GM12878 (cell line): ENCODE results near the gene CCDC117. TPM values are rescaled to one million over a fixed set of nuclear protein-coding genes. Genes with fewer than 3 reads are reported as not detected.
A peak's percentile ranks its signal among the peaks of the same experiment; 100 is the strongest.

ENCODE experiments used
- BCL3 ChIP-seq: IDR thresholded peaks from 2 replicates; pipeline ENCODE4 v1.6.1; 2011; ENCODE audit warnings: borderline replicate concordance, low read depth, mild to moderate bottlenecking, moderate library complexity, low read length; ENCODE audit not compliant: insufficient read depth, poor library complexity, severe bottlenecking
- IKZF1 ChIP-seq: fragments of 450-650 bp; conservative IDR thresholded peaks from 2 replicates; pipeline ENCODE4 v1.6.1; 2017; ENCODE audit warnings: antibody characterized with exemption, mild to moderate bottlenecking
- IRF4 ChIP-seq: IDR thresholded peaks from 2 replicates; pipeline ENCODE4 v1.6.1; 2011; ENCODE audit warnings: low read depth, low read length
- MYB ChIP-seq: fragments of 150-350 bp; IDR thresholded peaks from 2 replicates; pipeline ENCODE4 v1.6.1; 2014; ENCODE audit warnings: mild to moderate bottlenecking, low read depth, low read length, borderline replicate concordance
- NFYB ChIP-seq: IDR thresholded peaks from 2 replicates; pipeline ENCODE4 v1.6.1; 2011; ENCODE audit warnings: low read depth, mild to moderate bottlenecking, low read length, improper control_type of control experiment, moderate library complexity; ENCODE audit not compliant: insufficient read depth
- NR2C1 ChIP-seq: fragments of 450-650 bp; IDR thresholded peaks from 2 replicates; pipeline ENCODE4 v1.6.1; 2017; ENCODE audit warnings: antibody characterized with exemption, mild to moderate bottlenecking, moderate library complexity
- NR2F1 ChIP-seq: fragments of 450-650 bp; conservative IDR thresholded peaks from 2 replicates; pipeline ENCODE4 v1.6.1; 2017; ENCODE audit warnings: mild to moderate bottlenecking
- POLR2AphosphoS5 ChIP-seq: IDR thresholded peaks from 2 replicates; pipeline ENCODE4 v1.6.1; 2011; ENCODE audit warnings: mild to moderate bottlenecking, low read length, inconsistent platforms
- PRDM15 ChIP-seq: fragments of 450-650 bp; formaldehyde crosslinking; IDR thresholded peaks from 2 replicates; pipeline ENCODE4 v1.4.0; 2020; ENCODE audit warnings: mild to moderate bottlenecking, moderate library complexity
- SIN3A ChIP-seq: IDR thresholded peaks from 2 replicates; pipeline ENCODE4 v1.6.1; 2012; ENCODE audit warnings: low read depth, low read length, improper control_type of control experiment
- SIX5 ChIP-seq: IDR thresholded peaks from 2 replicates; pipeline ENCODE4 v1.6.1; 2011; ENCODE audit warnings: mild to moderate bottlenecking, low read depth, low read length, moderate library complexity; ENCODE audit not compliant: severe bottlenecking
- SKIL ChIP-seq: fragments of 450-650 bp; IDR thresholded peaks from 2 replicates; pipeline ENCODE4 v1.6.1; 2017; ENCODE audit warnings: mild to moderate bottlenecking, low read depth, inconsistent platforms; ENCODE audit not compliant: poor library complexity, severe bottlenecking
- SP1 ChIP-seq: IDR thresholded peaks from one replicate; pipeline ENCODE4 v1.6.1; 2011; ENCODE audit warnings: low read depth, low read length
- TBL1XR1 ChIP-seq: IDR thresholded peaks from 2 replicates; pipeline ENCODE4 v1.6.1; 2012; ENCODE audit warnings: low read depth, low read length, improper control_type of control experiment
- USF2 ChIP-seq: IDR thresholded peaks from 2 replicates; pipeline ENCODE4 v1.6.1; 2011; ENCODE audit warnings: low read depth, low read length, improper control_type of control experiment, borderline replicate concordance
- WRNIP1 ChIP-seq: IDR thresholded peaks from 2 replicates; pipeline ENCODE4 v1.6.1; 2011; ENCODE audit warnings: low read depth, low read length, improper control_type of control experiment, borderline replicate concordance
- ZBTB40 ChIP-seq: fragments of 450-650 bp; IDR thresholded peaks from 2 replicates; pipeline ENCODE4 v1.6.1; 2016; ENCODE audit warnings: mild to moderate bottlenecking, moderate library complexity, borderline replicate concordance
- polyA plus RNA-seq, 11 experiments: library from polyadenylated mRNA; depleted of rRNA in 4 of 11; unstranded in 6 of 11; stranded (reverse) in 5 of 11; fragments of >200 nt; fragmentation: Nextera tagmentation in 4 of 11; fragmentation: Illumina TruSeq in 1 of 11; extraction: Ambion mirVana in 4 of 11; extraction: Trizol in 1 of 11; gene quantifications; 1 replicate in 1 of 11; 2 replicates in 10 of 11; pipeline versions ENCODE4 v1.2.1 to v1.2.3, GENCODE V29; 2011 to 2016; ENCODE audit warnings: inconsistent platforms in 2 of 11, missing spikeins in 2 of 11, low read depth in 1 of 11
- total RNA-seq, 4 experiments: library from RNA; depleted of rRNA in 3 of 4; stranded (reverse); fragments of >200 nt in 3 of 4; fragmentation: Illumina TruSeq in 1 of 4; extraction: Trizol in 1 of 4; gene quantifications; 2 replicates each; pipeline versions ENCODE4 v1.2.1 to v1.2.3, GENCODE V29; 2013 to 2021

The CCDC117 gene
- total and polyA plus RNA-seq, 10 of the 15 experiments (the other 5 are each of a cell fraction or from before 2014, with no cell fraction given): 6.3 to 32.2 (median 20.6) TPM

- TF ChIP-seq SIN3A (no peak), PRDM15 (CRISPR knock-in tag) (no peak), BCL3 (peak; percentile 25), TBL1XR1 (peak; percentile 57), MYB (no peak), NR2C1 (no peak), SP1 (no peak), NR2F1 (peak; percentile 59; the same call in 1 of the 2 replicates), ZBTB40 (no peak), POLR2AphosphoS5 (no peak), USF2 (no peak), IKZF1 (peak; percentile 76), SKIL (peak; percentile 50), IRF4 (peak; percentile 68; the same call in 1 of the 2 replicates), SIX5 (no peak), WRNIP1 (no peak), NFYB (no peak)
Observed at GRCh38 chr22:28791841-28792490, 19.5 kb downstream of the CCDC117 start (continued).
